ENCODE measurements around the gene ASIC1.

ASIC1 gene

GRCh38 chr12:50085615-50086072 lies 28.2 kb downstream of the ASIC1 start:
- peaks cover 30 to 37% of the 10 kb centered on the region in 2 donors for H3K36me3 ChIP-seq (ENCODE audit: control insufficient read depth in 2 of 2, insufficient read depth in 2 of 2, low read length in 2 of 2)
- no peaks in the 10 kb centered on the region for H3K9me3 ChIP-seq (ENCODE audit: control insufficient read depth in 2 of 2, low read length in 2 of 2)
- H3K4me1 ChIP-seq (ENCODE audit: control insufficient read depth, insufficient read depth, low read length): peaks cover 5% of the 10 kb centered on the region
- no peaks in the 10 kb centered on the region for H3K27me3 ChIP-seq (ENCODE audit: control insufficient read depth in 1 of 2, insufficient read depth in 2 of 2, low read length in 2 of 2)
- H3K4me3 ChIP-seq (ENCODE audit: low read length in 2 of 2): peak overlapping the region; percentile 65 to 91
- peak overlapping the region; percentile 71 to 80 for H3K9ac ChIP-seq (ENCODE audit: low read length in 2 of 2)
- H3K27ac ChIP-seq (ENCODE audit: low read length): peak overlapping the region; percentile 84

GRCh38 chr12:50086148-50086547 lies 28.8 kb downstream of the ASIC1 start:
- no peaks in the 10 kb centered on the region for H3K27me3 ChIP-seq (ENCODE audit: control insufficient read depth in 1 of 2, insufficient read depth in 2 of 2, low read length in 2 of 2)
- H3K9me3 ChIP-seq (ENCODE audit: control insufficient read depth in 2 of 2, low read length in 2 of 2): no peaks in the 10 kb centered on the region
- peak overlapping the region; percentile 84 for H3K27ac ChIP-seq (ENCODE audit: low read length)
- peak overlapping the region; percentile 65 to 91 for H3K4me3 ChIP-seq (ENCODE audit: low read length in 2 of 2)
- H3K9ac ChIP-seq (ENCODE audit: low read length in 2 of 2): peak overlapping the region; percentile 71 to 80
- peaks cover 30 to 37% of the 10 kb centered on the region in 2 donors for H3K36me3 ChIP-seq (ENCODE audit: control insufficient read depth in 2 of 2, insufficient read depth in 2 of 2, low read length in 2 of 2)
- H3K4me1 ChIP-seq (ENCODE audit: control insufficient read depth, insufficient read depth, low read length): peaks cover 5% of the 10 kb centered on the region

GRCh38 chr12:50087151-50087550 lies 29.8 kb downstream of the ASIC1 start:
- Histone ChIP-seq H3K27me3 (ENCODE audit: control insufficient read depth in 1 of 2, insufficient read depth in 2 of 2, low read length in 2 of 2) (no peaks in the 10 kb centered on the region), H3K4me3 (ENCODE audit: low read length in 2 of 2) (no peak overlapping the region), H3K9me3 (ENCODE audit: control insufficient read depth in 2 of 2, low read length in 2 of 2) (no peaks in the 10 kb centered on the region), H3K9ac (ENCODE audit: low read length in 2 of 2) (no peak overlapping the region), H3K27ac (ENCODE audit: low read length) (no peak overlapping the region), H3K36me3 (ENCODE audit: control insufficient read depth in 2 of 2, insufficient read depth in 2 of 2, low read length in 2 of 2) (peaks cover 33 to 40% of the 10 kb centered on the region in 2 donors), H3K4me1 (ENCODE audit: control insufficient read depth, insufficient read depth, low read length) (peaks cover 5% of the 10 kb centered on the region)

- Histone ChIP-seq H3K9me3 (ENCODE audit: control insufficient read depth in 2 of 2, low read length in 2 of 2) (no peaks in the 10 kb centered on the region), H3K9ac (ENCODE audit: low read length in 2 of 2) (no peak overlapping the region), H3K4me3 (ENCODE audit: low read length in 2 of 2) (no peak overlapping the region), H3K27ac (ENCODE audit: low read length) (no peak overlapping the region), H3K4me1 (ENCODE audit: control insufficient read depth, insufficient read depth, low read length) (peaks cover 5% of the 10 kb centered on the region), H3K27me3 (ENCODE audit: control insufficient read depth in 1 of 2, insufficient read depth in 2 of 2, low read length in 2 of 2) (no peaks in the 10 kb centered on the region), H3K36me3 (ENCODE audit: control insufficient read depth in 2 of 2, insufficient read depth in 2 of 2, low read length in 2 of 2) (peaks cover 37 to 40% of the 10 kb centered on the region in 2 donors)
These were observed 30.6 kb downstream of the ASIC1 start for GRCh38 chr12:50087995-50088394.

GRCh38 chr12:50088577-50089335 lies 31.4 kb downstream of the ASIC1 start:
- Histone ChIP-seq H3K4me3 (ENCODE audit: low read length in 2 of 2) (no peak overlapping the region), H3K36me3 (ENCODE audit: control insufficient read depth in 2 of 2, insufficient read depth in 2 of 2, low read length in 2 of 2) (peaks cover 41 to 43% of the 10 kb centered on the region in 2 donors), H3K27ac (ENCODE audit: low read length) (no peak overlapping the region), H3K9ac (ENCODE audit: low read length in 2 of 2) (no peak overlapping the region), H3K27me3 (ENCODE audit: control insufficient read depth in 1 of 2, insufficient read depth in 2 of 2, low read length in 2 of 2) (no peaks in the 10 kb centered on the region), H3K4me1 (ENCODE audit: control insufficient read depth, insufficient read depth, low read length) (peaks cover 5% of the 10 kb centered on the region), H3K9me3 (ENCODE audit: control insufficient read depth in 2 of 2, low read length in 2 of 2) (no peaks in the 10 kb centered on the region)

- Histone ChIP-seq H3K4me1 (ENCODE audit: control insufficient read depth, insufficient read depth, low read length) (peaks cover 5% of the 10 kb centered on the region), H3K27me3 (ENCODE audit: control insufficient read depth in 1 of 2, insufficient read depth in 2 of 2, low read length in 2 of 2) (no peaks in the 10 kb centered on the region), H3K27ac (ENCODE audit: low read length) (no peak overlapping the region), H3K9me3 (ENCODE audit: control insufficient read depth in 2 of 2, low read length in 2 of 2) (no peaks in the 10 kb centered on the region), H3K4me3 (ENCODE audit: low read length in 2 of 2) (no peak overlapping the region), H3K36me3 (ENCODE audit: control insufficient read depth in 2 of 2, insufficient read depth in 2 of 2, low read length in 2 of 2) (peaks cover 48 to 52% of the 10 kb centered on the region in 2 donors), H3K9ac (ENCODE audit: low read length in 2 of 2) (no peak overlapping the region)
These were observed 32.3 kb downstream of the ASIC1 start for GRCh38 chr12:50089730-50090129.

DNA sequence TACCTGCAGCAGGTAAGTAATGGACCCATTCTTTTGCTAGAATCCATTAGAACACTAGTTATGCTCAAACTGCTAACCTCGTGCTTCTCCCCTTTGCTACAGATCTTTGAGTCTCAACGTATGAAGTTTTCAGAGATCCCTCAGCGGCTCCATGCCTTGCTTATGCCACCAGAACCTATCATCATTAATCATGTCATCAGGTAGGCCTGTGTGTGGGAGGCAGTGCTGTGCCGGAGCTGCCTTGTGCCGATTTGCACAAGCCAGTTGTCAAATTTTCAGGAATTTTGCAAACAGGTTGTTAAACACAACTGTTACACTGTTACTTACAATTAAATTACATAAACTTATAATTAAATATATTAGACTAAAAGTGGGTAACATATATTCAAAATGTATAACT lies 33.0 kb downstream of the ASIC1 start:
- Histone ChIP-seq H3K27me3 (ENCODE audit: control insufficient read depth in 1 of 2, insufficient read depth in 2 of 2, low read length in 2 of 2) (no peaks in the 10 kb centered on the region), H3K9ac (ENCODE audit: low read length in 2 of 2) (no peak overlapping the region), H3K36me3 (ENCODE audit: control insufficient read depth in 2 of 2, insufficient read depth in 2 of 2, low read length in 2 of 2) (peaks cover 53 to 55% of the 10 kb centered on the region in 2 donors), H3K27ac (ENCODE audit: low read length) (no peak overlapping the region), H3K4me1 (ENCODE audit: control insufficient read depth, insufficient read depth, low read length) (peaks cover 5% of the 10 kb centered on the region), H3K9me3 (ENCODE audit: control insufficient read depth in 2 of 2, low read length in 2 of 2) (no peaks in the 10 kb centered on the region), H3K4me3 (ENCODE audit: low read length in 2 of 2) (no peak overlapping the region)

- Histone ChIP-seq H3K27me3 (ENCODE audit: control insufficient read depth in 1 of 2, insufficient read depth in 2 of 2, low read length in 2 of 2) (no peaks in the 10 kb centered on the region), H3K4me3 (ENCODE audit: low read length in 2 of 2) (no peak overlapping the region), H3K4me1 (ENCODE audit: control insufficient read depth, insufficient read depth, low read length) (no peaks in the 10 kb centered on the region), H3K9ac (ENCODE audit: low read length in 2 of 2) (no peak overlapping the region), H3K27ac (ENCODE audit: low read length) (no peak overlapping the region), H3K9me3 (ENCODE audit: control insufficient read depth in 2 of 2, low read length in 2 of 2) (no peaks in the 10 kb centered on the region), H3K36me3 (ENCODE audit: control insufficient read depth in 2 of 2, insufficient read depth in 2 of 2, low read length in 2 of 2) (peaks cover 51 to 60% of the 10 kb centered on the region in 2 donors)
These were observed 40.6 kb downstream of the ASIC1 start for GRCh38 chr12:50097952-50098351.

- Histone ChIP-seq H3K27ac (ENCODE audit: low read length) (no peak overlapping the region), H3K4me1 (ENCODE audit: control insufficient read depth, insufficient read depth, low read length) (peaks cover 13% of the 10 kb centered on the region), H3K27me3 (ENCODE audit: control insufficient read depth in 1 of 2, insufficient read depth in 2 of 2, low read length in 2 of 2) (no peaks in the 10 kb centered on the region), H3K4me3 (ENCODE audit: low read length in 2 of 2) (no peak overlapping the region), H3K9me3 (ENCODE audit: control insufficient read depth in 2 of 2, low read length in 2 of 2) (no peaks in the 10 kb centered on the region), H3K9ac (ENCODE audit: low read length in 2 of 2) (no peak overlapping the region), H3K36me3 (ENCODE audit: control insufficient read depth in 2 of 2, insufficient read depth in 2 of 2, low read length in 2 of 2) (peaks cover 42 to 51% of the 10 kb centered on the region in 2 donors)
These were observed 42.1 kb downstream of the ASIC1 start for GRCh38 chr12:50099302-50100008.

- H3K27ac ChIP-seq (ENCODE audit: low read length): no peak overlapping the region
- H3K27me3 ChIP-seq (ENCODE audit: control insufficient read depth in 1 of 2, insufficient read depth in 2 of 2, low read length in 2 of 2): no peaks in the 10 kb centered on the region
- no peaks in the 10 kb centered on the region for H3K9me3 ChIP-seq (ENCODE audit: control insufficient read depth in 2 of 2, low read length in 2 of 2)
- peaks cover 33 to 44% of the 10 kb centered on the region in 2 donors for H3K36me3 ChIP-seq (ENCODE audit: control insufficient read depth in 2 of 2, insufficient read depth in 2 of 2, low read length in 2 of 2)
- H3K4me1 ChIP-seq (ENCODE audit: control insufficient read depth, insufficient read depth, low read length): peaks cover 20% of the 10 kb centered on the region
- H3K9ac ChIP-seq (ENCODE audit: low read length in 2 of 2): no peak overlapping the region
- no peak overlapping the region for H3K4me3 ChIP-seq (ENCODE audit: low read length in 2 of 2)
These were observed 43.2 kb downstream of the ASIC1 start for GRCh38 chr12:50100561-50100960.

- Histone ChIP-seq H3K27ac (ENCODE audit: low read length) (no peak overlapping the region), H3K36me3 (ENCODE audit: control insufficient read depth in 2 of 2, insufficient read depth in 2 of 2, low read length in 2 of 2) (peaks cover 22 to 33% of the 10 kb centered on the region in 2 donors), H3K27me3 (ENCODE audit: control insufficient read depth in 1 of 2, insufficient read depth in 2 of 2, low read length in 2 of 2) (no peaks in the 10 kb centered on the region), H3K9ac (ENCODE audit: low read length in 2 of 2) (no peak overlapping the region), H3K9me3 (ENCODE audit: control insufficient read depth in 2 of 2, low read length in 2 of 2) (no peaks in the 10 kb centered on the region), H3K4me1 (ENCODE audit: control insufficient read depth, insufficient read depth, low read length) (peaks cover 21% of the 10 kb centered on the region), H3K4me3 (ENCODE audit: low read length in 2 of 2) (no peak overlapping the region)
These were observed 44.3 kb downstream of the ASIC1 start for GRCh38 chr12:50101663-50102062.
